Astrocyte of the cerebellum (primary cell): ENCODE measurements around the gene EEF2.

Experiments
- DNase-seq: peaks from one replicate; pipeline ENCODE4 v3.0.0-alpha.2; 2011; ENCODE audit warnings: low read depth
- H3K4me3 ChIP-seq: 2 replicates; pipeline ENCODE4 v1.5.1; 2011; ENCODE audit warnings: mild to moderate bottlenecking, low read depth, low read length, moderate library complexity
- in situ Hi-C: cut with HindIII; loops from 2 replicates; pipeline ENCODE4 v1.10.0; 2017; ENCODE audit warnings: low sequenced_read_pairs
- TF ChIP-seq, protein P1 (sequence below): IDR thresholded peaks from 2 replicates; pipeline ENCODE4 v1.5.1; 2012; ENCODE audit warnings: low read length, low read depth, moderate library complexity, mild to moderate bottlenecking; ENCODE audit errors: missing control alignments

The EEF2 gene

DNA sequence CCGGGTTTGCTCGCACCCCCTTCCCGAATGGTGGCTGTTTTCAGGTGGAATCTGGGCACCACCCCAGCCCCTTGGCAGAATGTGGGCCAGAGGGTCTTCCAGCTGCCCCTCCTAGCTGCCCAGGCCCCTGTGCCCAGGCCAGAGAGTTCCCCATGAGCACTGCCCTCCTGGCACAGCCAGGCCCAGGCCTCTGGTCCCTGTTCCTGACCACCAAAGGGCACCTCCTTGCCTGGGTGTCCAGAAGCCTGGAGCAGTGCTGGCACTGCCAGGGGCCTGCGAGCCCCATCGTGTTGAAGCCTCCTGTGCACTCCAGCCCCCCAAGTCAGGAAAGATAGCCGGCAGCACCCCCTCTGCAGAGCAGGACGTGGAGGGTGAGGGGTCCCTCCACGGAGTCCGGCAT is 45.7 kb upstream of the EEF2 start:
- in situ Hi-C loops: no loop called here
- TF ChIP-seq, protein P1, sequence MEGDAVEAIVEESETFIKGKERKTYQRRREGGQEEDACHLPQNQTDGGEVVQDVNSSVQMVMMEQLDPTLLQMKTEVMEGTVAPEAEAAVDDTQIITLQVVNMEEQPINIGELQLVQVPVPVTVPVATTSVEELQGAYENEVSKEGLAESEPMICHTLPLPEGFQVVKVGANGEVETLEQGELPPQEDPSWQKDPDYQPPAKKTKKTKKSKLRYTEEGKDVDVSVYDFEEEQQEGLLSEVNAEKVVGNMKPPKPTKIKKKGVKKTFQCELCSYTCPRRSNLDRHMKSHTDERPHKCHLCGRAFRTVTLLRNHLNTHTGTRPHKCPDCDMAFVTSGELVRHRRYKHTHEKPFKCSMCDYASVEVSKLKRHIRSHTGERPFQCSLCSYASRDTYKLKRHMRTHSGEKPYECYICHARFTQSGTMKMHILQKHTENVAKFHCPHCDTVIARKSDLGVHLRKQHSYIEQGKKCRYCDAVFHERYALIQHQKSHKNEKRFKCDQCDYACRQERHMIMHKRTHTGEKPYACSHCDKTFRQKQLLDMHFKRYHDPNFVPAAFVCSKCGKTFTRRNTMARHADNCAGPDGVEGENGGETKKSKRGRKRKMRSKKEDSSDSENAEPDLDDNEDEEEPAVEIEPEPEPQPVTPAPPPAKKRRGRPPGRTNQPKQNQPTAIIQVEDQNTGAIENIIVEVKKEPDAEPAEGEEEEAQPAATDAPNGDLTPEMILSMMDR: no peak
- DNase-seq: no peak
- H3K4me3 ChIP-seq: no peak overlapping the region

DNA sequence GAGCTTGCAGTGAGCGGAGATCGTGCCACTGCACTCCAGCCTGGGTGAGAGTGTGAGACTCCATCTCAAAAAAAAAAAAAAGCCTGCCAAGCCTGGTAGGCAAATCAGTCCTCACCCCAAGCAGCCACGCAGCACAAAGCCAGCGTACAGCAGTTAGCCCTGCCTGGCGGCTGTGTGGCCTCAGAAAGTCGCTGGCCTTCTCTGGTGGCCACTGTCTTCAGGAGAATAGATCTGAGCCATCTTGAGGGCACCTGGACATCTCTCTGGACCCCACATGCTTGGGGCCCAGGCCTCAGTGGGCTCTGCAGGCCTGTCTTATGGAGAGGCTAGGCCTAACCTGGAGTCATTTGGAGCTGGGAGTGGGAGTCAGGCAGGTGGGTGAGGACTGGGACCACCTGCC is 45.3 kb upstream of the EEF2 start:
- no peak overlapping the region for H3K4me3 ChIP-seq
- in situ Hi-C loops: no loop called here
- no peak for DNase-seq
- TF ChIP-seq, protein P1: no peak

DNA sequence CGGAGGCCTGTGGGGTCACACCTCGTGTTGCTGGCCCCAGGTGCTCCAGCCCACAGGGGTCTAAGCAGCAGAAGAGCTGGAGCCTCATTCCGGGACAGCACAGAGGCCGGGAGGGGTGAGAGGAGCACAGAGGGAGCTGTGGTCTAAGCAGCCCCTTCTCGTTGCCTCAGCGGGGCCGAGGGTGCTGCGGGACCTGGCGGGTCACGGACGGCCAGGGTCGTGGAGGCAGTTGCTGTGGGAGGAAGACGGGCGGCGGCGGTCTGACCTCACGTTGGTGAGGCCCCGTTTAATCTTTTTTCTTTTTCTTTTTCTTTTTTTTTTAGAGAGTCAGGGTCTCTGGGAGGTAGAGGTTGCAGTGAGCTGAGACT is 44.0 kb upstream of the EEF2 start:
- no peak for DNase-seq
- in situ Hi-C loops: no loop called here
- TF ChIP-seq, protein P1: no peak
- no peak overlapping the region for H3K4me3 ChIP-seq

DNA sequence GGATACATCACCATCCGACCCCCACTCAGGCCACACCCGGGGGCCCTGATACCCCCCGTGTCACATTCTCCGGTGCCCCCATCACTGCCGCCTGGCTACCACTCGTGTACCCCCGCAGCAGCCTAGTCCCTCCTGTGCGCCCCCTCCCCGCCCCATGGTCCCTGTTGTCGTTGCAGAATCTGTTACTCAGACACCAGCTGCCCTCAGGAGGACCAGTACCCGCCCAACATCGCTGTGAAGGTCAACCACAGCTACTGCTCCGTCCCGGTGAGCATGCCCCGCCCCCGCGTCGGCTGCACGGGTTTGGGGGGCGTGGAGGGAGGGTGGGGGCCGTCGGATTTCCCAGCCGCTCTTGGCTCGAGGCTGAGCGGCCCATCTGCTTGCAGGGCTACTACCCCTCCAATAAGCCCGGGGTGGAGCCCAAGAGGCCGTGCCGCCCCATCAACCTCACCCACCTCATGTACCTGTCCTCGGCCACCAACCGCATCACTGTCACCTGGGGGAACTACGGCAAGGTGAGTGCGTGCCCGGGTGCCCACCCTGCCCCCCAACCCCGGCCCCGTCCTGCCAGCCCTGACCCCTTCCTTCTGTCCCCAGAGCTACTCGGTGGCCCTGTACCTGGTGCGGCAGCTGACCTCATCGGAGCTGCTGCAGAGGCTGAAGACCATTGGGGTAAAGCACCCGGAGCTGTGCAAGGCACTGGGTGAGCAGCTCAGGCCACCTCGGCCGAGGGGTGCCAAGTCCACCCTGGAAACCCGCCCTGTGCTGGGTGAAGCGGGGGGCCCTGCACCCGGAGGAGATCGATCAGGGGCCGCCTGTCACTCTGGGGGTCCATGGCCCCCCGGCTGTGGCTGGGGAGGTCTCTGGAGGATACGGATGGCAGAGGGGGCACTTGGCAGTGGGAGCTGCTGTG is 43.3 kb upstream of the EEF2 start:
- no peak overlapping the region for H3K4me3 ChIP-seq
- no peak for DNase-seq
- TF ChIP-seq, protein P1: no peak
- in situ Hi-C loops: no loop called here

DNA sequence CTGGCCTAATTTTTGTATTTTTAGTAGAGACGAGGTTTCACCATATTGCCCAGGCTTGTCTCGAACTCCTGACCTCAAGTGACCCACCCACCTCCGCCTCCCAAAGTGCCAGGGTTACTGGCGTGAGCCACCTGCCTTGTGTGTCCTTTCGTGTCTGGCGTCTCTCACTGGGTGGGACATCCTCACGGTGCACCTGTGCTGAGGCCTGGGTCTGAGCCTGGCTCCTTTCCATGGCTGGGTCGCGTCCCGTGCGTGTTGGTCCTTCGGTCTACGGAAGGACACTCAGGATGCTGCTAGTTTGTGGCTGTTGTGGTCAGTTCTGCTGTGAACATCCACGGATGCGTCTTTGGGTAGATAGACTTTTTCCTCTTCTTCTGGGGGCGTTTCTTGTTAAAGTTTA is 41.9 kb upstream of the EEF2 start:
- TF ChIP-seq, protein P1: no peak
- DNase-seq: no peak
- H3K4me3 ChIP-seq: no peak overlapping the region
- in situ Hi-C loops: no loop called here

DNA sequence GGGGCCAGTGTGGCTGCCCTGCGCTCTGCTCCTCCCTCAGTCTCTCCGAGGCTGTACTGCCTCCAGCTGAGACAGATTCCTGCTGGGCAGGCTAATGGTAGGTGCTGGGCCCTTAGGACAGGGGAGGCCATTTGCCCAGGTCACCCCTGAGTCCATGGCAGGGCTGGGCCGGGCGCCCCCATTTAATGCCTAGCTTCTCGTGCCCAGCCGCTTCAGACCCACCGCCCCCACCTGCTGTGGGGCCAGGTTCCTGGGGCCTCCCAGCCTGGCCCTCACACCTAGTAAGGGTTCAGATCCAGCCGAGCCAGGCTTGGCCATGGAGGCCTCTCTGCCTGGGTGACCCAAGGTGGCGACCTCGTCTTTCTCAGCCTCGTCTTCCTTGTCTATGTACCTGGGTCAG is 40.1 kb upstream of the EEF2 start:
- TF ChIP-seq, protein P1: no peak
- no peak overlapping the region for H3K4me3 ChIP-seq
- no peak for DNase-seq
- in situ Hi-C loops: no loop called here
